ENCODE measurements around the gene SNIP1. TPM values are rescaled to one million over a fixed set of nuclear protein-coding genes. Genes with fewer than 3 reads are reported as not detected.
"Not testable (repeated sequence)": the region's sequence is repeated elsewhere in the genome, so short reads cannot be mapped to it uniquely, and the experiment has no call there.

Gene SNIP1
- total RNA-seq, 1 donor from 2014 or later = 12.5 TPM

DNA sequence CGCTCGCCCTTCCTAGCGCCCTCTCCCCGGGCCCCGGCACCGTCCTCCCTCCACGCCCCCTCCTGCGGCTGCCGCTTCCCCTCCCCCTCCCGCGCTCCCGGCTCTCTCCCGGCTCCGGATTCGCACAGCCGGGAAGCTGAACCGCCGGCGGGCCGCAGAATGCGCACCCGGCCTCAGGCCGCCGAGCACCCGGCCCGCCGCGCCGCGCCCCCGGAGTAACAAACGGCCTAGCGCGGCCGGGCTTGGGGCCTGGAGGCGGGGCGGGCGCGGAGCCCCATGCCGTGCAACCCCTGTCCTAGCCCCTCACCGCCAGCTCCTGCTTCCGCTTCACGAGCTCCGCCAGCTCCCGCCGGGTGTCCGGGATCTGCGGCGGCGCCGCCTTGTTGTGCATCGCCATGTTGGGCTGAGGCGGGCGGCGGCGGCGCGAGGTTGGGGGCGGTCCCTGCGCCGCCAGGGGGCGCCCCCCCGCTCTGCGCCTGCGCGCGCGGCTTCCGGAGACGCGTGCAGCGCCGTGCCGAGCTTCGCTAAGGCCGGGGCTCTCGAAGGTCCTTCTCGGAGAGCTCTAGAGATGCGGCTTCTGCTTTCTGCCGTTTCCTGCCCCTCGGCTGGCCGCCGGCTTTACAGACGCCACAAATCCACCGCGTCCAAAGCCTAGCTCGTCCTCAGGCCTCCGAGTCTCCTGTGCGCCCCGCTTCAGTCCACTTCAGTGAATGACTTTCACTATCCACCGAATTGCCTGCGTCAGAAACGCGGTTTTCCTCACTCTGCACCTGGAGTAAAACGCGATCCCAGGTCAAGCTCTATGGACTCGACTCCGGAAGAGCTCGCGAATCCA lies 39.5 kb downstream of the SNIP1 start, which contains the start of gene MEAF6:
TSS of gene MEAF6 (minus strand) at position 417 of the 835 bp plus-strand sequence. CDS start at position 397, 20 bp downstream.
- H3K4me3 ChIP-seq (ENCODE audit: low read length in 3 of 3) = peak within 1 kb of the TSS; percentile 86 to 94 (median 89)
- H3K27me3 ChIP-seq (ENCODE audit: control insufficient read depth in 3 of 3, insufficient read depth in 3 of 3, low read length in 3 of 3) = peaks cover 0 to 2% (median 0%) of the 10 kb centered on the region in 3 donors
- peak within 1 kb of the TSS; percentile 76 for H3K27ac ChIP-seq (ENCODE audit: low read depth, low read length)
- no peaks in the 10 kb centered on the region for H3K9me3 ChIP-seq (ENCODE audit: control insufficient read depth in 3 of 3, low read length in 3 of 3)
- peaks cover 13 to 17% (median 15%) of the 10 kb centered on the region in 3 donors for H3K4me1 ChIP-seq (ENCODE audit: control insufficient read depth in 3 of 3, insufficient read depth in 3 of 3, low read length in 3 of 3)
- peak within 1 kb of the TSS; percentile 88 to 94 (median 90) for H3K9ac ChIP-seq (ENCODE audit: low read depth in 1 of 3, low read length in 3 of 3)
- H3K36me3 ChIP-seq (ENCODE audit: control insufficient read depth in 3 of 3, insufficient read depth in 3 of 3, low read length in 3 of 3) = peaks cover 6 to 17% (median 13%) of the 10 kb centered on the region in 3 donors

DNA sequence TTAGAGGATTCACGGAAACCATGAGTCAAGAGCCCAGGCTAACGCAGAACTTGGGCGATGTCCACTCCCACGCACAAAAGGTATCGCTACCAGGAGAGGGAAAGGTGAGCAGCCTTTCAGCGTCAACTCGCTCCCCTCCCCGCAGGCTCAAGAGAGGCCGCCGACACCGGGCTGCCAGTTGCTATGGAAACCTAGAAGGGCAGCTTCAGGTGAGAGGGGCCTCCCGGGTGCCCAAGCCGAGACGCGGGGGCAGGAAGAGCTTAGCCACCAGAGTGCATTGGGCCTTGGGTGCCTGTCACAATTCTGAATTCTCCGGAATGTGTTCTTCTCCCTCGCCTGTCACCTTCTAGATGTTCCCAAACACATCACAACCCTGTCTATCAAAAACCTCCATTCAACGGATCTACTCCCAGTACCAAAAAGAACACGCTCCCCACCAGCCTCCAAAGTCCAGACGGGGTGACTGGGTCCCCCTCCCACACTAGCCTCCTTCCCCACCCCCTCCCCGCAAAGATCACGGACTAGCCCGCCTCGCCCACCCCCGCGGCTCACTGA lies 40.2 kb downstream of the SNIP1 start:
- Histone ChIP-seq H3K4me1 (ENCODE audit: control insufficient read depth in 3 of 3, insufficient read depth in 3 of 3, low read length in 3 of 3) (peaks cover 13 to 17% (median 15%) of the 10 kb centered on the region in 3 donors), H3K9me3 (ENCODE audit: control insufficient read depth in 3 of 3, low read length in 3 of 3) (no peaks in the 10 kb centered on the region), H3K36me3 (ENCODE audit: control insufficient read depth in 3 of 3, insufficient read depth in 3 of 3, low read length in 3 of 3) (peaks cover 10 to 23% (median 19%) of the 10 kb centered on the region in 3 donors), H3K27ac (ENCODE audit: low read depth, low read length) (peak overlapping the region; percentile 76), H3K9ac (ENCODE audit: low read depth in 1 of 3, low read length in 3 of 3) (peak overlapping the region; percentile 70 to 81 (median 72)), H3K27me3 (ENCODE audit: control insufficient read depth in 3 of 3, insufficient read depth in 3 of 3, low read length in 3 of 3) (no peaks in the 10 kb centered on the region), H3K4me3 (ENCODE audit: low read length in 3 of 3) (peak overlapping the region; percentile 86 to 94 (median 88))

DNA sequence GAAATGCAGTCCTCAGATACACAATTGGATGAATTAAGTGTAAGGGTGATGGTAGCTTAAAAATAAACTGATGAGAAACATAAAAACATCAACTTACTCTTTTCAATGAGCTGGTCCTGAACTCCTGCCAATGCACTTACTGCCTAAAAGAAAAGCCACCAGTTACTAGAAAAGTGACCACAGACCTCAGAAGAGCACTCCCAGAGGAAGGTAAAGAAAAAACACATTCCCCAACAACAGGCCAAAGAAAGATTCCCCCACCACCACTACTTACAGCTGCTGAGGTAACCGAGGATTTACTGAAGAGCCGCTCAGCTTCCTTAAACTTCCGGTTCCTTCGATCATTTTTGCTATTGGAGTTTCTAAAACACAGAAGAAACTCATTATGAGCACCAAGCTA lies 44.9 kb downstream of the SNIP1 start:
- Histone ChIP-seq H3K9ac (ENCODE audit: low read depth in 1 of 3, low read length in 3 of 3) (no peak overlapping the region), H3K27me3 (ENCODE audit: control insufficient read depth in 3 of 3, insufficient read depth in 3 of 3, low read length in 3 of 3) (no peaks in the 10 kb centered on the region), H3K27ac (ENCODE audit: low read depth, low read length) (no peak overlapping the region), H3K4me1 (ENCODE audit: control insufficient read depth in 3 of 3, insufficient read depth in 3 of 3, low read length in 3 of 3) (peaks cover 8 to 10% (median 9%) of the 10 kb centered on the region in 3 donors), H3K4me3 (ENCODE audit: low read length in 3 of 3) (no peak overlapping the region), H3K36me3 (ENCODE audit: control insufficient read depth in 3 of 3, insufficient read depth in 3 of 3, low read length in 3 of 3) (peaks cover 21 to 44% (median 34%) of the 10 kb centered on the region in 3 donors), H3K9me3 (ENCODE audit: control insufficient read depth in 3 of 3, low read length in 3 of 3) (no peaks in the 10 kb centered on the region)

DNA sequence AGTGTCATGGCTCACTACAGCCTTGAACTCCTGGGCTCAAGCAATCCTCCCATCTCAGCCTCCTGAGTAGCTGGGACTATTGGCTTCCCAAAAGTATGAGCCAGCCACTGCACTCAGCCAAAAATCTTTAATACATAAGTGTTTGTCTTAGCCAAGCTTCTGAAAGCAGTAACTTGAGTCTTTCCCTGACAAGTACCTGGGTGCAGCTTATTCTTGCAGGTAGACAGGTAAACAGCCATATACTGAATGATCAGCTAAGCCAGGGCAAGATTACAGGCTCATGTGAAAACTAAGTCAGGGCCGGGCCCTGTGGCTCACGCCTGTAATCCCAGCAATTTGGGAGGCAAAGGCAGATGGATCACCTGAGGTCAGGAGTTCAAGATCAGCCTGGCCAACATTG lies 47.4 kb downstream of the SNIP1 start:
- Histone ChIP-seq H3K9me3 (ENCODE audit: control insufficient read depth in 3 of 3, low read length in 3 of 3) (no peaks in the 10 kb centered on the region), H3K36me3 (ENCODE audit: control insufficient read depth in 3 of 3, insufficient read depth in 3 of 3, low read length in 3 of 3) (peaks cover 17 to 34% (median 29%) of the 10 kb centered on the region in 3 donors), H3K27me3 (ENCODE audit: control insufficient read depth in 3 of 3, insufficient read depth in 3 of 3, low read length in 3 of 3) (no peaks in the 10 kb centered on the region), H3K9ac (ENCODE audit: low read depth in 1 of 3, low read length in 3 of 3) (no peak overlapping the region), H3K4me1 (ENCODE audit: control insufficient read depth in 3 of 3, insufficient read depth in 3 of 3, low read length in 3 of 3) (no peaks in the 10 kb centered on the region), H3K4me3 (ENCODE audit: low read length in 3 of 3) (no peak overlapping the region), H3K27ac (ENCODE audit: low read depth, low read length) (no peak overlapping the region)

DNA sequence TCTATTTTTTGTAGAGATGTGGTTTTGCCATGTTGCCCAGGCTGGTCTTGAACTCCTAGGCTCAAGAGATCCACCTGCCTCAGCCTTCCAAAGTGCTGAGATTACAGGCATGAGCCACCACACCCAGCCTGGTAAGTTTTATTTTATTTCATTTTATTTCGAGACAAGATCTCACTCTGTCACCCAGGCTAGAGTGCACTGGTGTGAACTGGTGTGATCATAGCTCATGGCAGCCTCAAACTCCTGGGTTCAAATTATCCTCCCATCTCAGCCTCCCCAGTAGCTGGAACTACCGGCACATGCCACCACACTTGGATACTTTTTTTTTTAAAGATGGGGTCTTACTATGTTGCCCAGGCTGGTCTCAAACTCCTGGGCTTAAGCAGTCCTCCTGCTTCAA lies 51.3 kb downstream of the SNIP1 start:
- not testable (repeated sequence) for H3K4me1 ChIP-seq (ENCODE audit: control insufficient read depth in 3 of 3, insufficient read depth in 3 of 3, low read length in 3 of 3); H3K27ac ChIP-seq (ENCODE audit: low read depth, low read length); H3K27me3 ChIP-seq (ENCODE audit: control insufficient read depth in 3 of 3, insufficient read depth in 3 of 3, low read length in 3 of 3); H3K9ac ChIP-seq (ENCODE audit: low read depth in 1 of 3, low read length in 3 of 3); H3K9me3 ChIP-seq (ENCODE audit: control insufficient read depth in 3 of 3, low read length in 3 of 3); H3K4me3 ChIP-seq (ENCODE audit: low read length in 3 of 3)
- peaks cover 11 to 32% (median 25%) of the 10 kb centered on the region in 3 donors for H3K36me3 ChIP-seq (ENCODE audit: control insufficient read depth in 3 of 3, insufficient read depth in 3 of 3, low read length in 3 of 3)

DNA sequence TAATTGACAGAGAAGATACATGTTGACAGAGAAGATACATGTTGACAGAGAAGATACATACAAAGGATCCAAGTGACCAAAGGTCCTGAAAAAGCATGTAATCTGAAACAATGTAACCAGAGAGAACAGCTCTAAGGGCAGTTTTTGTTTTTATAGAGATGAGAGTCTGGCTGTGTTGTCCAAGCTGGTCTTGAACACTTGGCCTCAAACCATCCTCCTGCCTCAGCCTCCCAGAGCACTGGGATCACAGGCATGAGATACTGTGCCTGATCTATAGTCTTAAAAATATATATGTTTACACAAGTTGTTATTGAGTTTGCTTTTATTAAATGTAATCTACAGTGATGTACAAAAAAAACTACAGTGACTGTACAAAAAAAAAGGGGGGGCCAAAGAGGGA lies 52.0 kb downstream of the SNIP1 start:
- Histone ChIP-seq H3K27me3 (ENCODE audit: control insufficient read depth in 3 of 3, insufficient read depth in 3 of 3, low read length in 3 of 3) (no peaks in the 10 kb centered on the region), H3K27ac (ENCODE audit: low read depth, low read length) (no peak overlapping the region), H3K9ac (ENCODE audit: low read depth in 1 of 3, low read length in 3 of 3) (no peak overlapping the region), H3K4me3 (ENCODE audit: low read length in 3 of 3) (no peak overlapping the region), H3K36me3 (ENCODE audit: control insufficient read depth in 3 of 3, insufficient read depth in 3 of 3, low read length in 3 of 3) (peaks cover 11 to 30% (median 21%) of the 10 kb centered on the region in 3 donors), H3K9me3 (ENCODE audit: control insufficient read depth in 3 of 3, low read length in 3 of 3) (no peaks in the 10 kb centered on the region), H3K4me1 (ENCODE audit: control insufficient read depth in 3 of 3, insufficient read depth in 3 of 3, low read length in 3 of 3) (peaks cover 6 to 9% (median 9%) of the 10 kb centered on the region in 3 donors)

DNA sequence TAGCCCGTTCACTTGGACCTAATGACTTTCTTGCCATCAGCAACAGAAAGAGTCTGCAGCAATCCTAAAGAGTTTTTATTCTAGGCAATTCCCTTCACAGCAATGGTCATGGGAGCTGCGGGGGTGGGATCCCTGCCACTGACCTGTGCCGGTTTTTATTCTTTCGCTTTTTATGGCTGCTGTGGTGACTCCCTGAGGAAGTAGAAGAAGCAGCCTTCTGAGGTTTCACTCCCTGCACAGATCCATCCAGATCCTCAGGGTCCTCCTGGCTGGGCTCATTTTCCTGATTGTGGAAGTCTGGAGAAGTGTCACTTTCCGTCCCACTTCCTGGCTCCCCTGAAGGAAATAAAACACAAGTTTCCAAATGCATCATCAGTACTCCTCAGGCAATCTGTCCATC lies 52.4 kb downstream of the SNIP1 start:
- Histone ChIP-seq H3K9me3 (ENCODE audit: control insufficient read depth in 3 of 3, low read length in 3 of 3) (no peaks in the 10 kb centered on the region), H3K36me3 (ENCODE audit: control insufficient read depth in 3 of 3, insufficient read depth in 3 of 3, low read length in 3 of 3) (peaks cover 11 to 29% (median 18%) of the 10 kb centered on the region in 3 donors), H3K4me3 (ENCODE audit: low read length in 3 of 3) (no peak overlapping the region), H3K4me1 (ENCODE audit: control insufficient read depth in 3 of 3, insufficient read depth in 3 of 3, low read length in 3 of 3) (peaks cover 6 to 9% (median 9%) of the 10 kb centered on the region in 3 donors), H3K9ac (ENCODE audit: low read depth in 1 of 3, low read length in 3 of 3) (no peak overlapping the region), H3K27me3 (ENCODE audit: control insufficient read depth in 3 of 3, insufficient read depth in 3 of 3, low read length in 3 of 3) (no peaks in the 10 kb centered on the region), H3K27ac (ENCODE audit: low read depth, low read length) (no peak overlapping the region)

DNA sequence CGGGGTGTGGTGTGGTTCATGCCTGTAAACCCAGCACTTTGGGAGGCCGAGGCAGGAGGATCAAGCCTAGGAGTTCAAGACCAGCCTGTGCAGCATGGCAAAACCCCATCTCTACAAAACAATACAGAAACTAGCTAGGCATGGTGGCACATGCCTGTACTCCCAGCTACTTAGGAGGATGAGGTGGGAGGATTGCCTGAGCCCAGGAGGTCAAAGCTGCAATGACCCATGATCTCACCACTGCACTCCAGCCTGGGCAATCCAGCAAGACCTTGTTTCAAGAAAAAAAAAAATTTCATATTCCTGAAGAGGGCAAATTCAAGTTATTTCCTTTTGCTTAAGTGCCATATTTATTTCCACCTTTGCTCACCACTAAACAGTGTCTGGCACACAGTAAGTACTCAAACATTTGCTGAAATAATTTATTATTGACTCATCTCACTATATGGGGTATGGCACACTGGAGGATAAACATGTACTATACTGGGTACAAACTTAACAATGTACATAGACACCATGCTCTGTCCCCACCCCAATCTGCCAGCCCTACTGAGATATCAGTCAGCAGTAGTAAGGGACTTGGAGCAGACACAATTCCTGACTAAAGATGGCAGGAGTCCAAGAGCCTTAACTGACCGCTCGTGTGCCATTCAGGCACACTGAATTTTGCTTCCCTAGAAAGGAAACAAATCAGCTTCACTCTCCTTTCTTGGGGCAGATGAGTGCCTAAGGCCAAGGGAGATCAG lies 55.0 kb downstream of the SNIP1 start:
- H3K27ac ChIP-seq (ENCODE audit: low read depth, low read length) = no peak overlapping the region
- no peak overlapping the region for H3K4me3 ChIP-seq (ENCODE audit: low read length in 3 of 3)
- no peaks in the 10 kb centered on the region for H3K27me3 ChIP-seq (ENCODE audit: control insufficient read depth in 3 of 3, insufficient read depth in 3 of 3, low read length in 3 of 3)
- H3K36me3 ChIP-seq (ENCODE audit: control insufficient read depth in 3 of 3, insufficient read depth in 3 of 3, low read length in 3 of 3) = peaks cover 6 to 23% (median 14%) of the 10 kb centered on the region in 3 donors
- H3K9me3 ChIP-seq (ENCODE audit: control insufficient read depth in 3 of 3, low read length in 3 of 3) = no peaks in the 10 kb centered on the region
- H3K9ac ChIP-seq (ENCODE audit: low read depth in 1 of 3, low read length in 3 of 3) = peak overlapping the region in 1 of 3 donors; percentile 21
- peaks cover 6 to 9% (median 9%) of the 10 kb centered on the region in 3 donors for H3K4me1 ChIP-seq (ENCODE audit: control insufficient read depth in 3 of 3, insufficient read depth in 3 of 3, low read length in 3 of 3)

DNA sequence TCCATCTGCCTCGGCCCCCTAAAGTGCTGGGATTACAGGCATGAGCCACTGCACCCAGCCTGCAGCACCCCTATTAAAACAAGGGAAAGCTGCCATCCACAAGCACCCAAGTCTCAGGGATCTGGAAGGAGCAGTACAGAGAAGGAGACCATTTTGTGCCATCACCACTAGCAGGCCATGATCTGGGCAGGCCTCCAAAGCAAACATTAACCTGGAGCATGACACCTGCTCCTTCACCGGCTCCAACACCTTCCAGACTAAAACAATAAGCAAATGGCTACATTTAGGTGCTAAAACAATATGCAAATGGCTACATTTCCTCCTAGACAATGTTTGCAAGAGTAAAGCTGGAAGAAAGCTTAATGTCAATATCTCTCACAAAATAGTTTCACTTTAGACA lies 56.3 kb downstream of the SNIP1 start:
- Histone ChIP-seq H3K9me3 (ENCODE audit: control insufficient read depth in 3 of 3, low read length in 3 of 3) (no peaks in the 10 kb centered on the region), H3K4me3 (ENCODE audit: low read length in 3 of 3) (no peak overlapping the region), H3K4me1 (ENCODE audit: control insufficient read depth in 3 of 3, insufficient read depth in 3 of 3, low read length in 3 of 3) (peaks cover 6 to 9% (median 9%) of the 10 kb centered on the region in 3 donors), H3K27ac (ENCODE audit: low read depth, low read length) (no peak overlapping the region), H3K27me3 (ENCODE audit: control insufficient read depth in 3 of 3, insufficient read depth in 3 of 3, low read length in 3 of 3) (no peaks in the 10 kb centered on the region), H3K9ac (ENCODE audit: low read depth in 1 of 3, low read length in 3 of 3) (no peak overlapping the region), H3K36me3 (ENCODE audit: control insufficient read depth in 3 of 3, insufficient read depth in 3 of 3, low read length in 3 of 3) (peaks cover 10 to 28% (median 22%) of the 10 kb centered on the region in 3 donors)

Data from skeletal muscle tissue (tissue), 4 donors.